Subcutaneous abdominal adipose tissue (tissue), 5 donors: ENCODE measurements around the gene PERM1.
"Not testable (repeated sequence)": the region's sequence is repeated elsewhere in the genome, so short reads cannot be mapped to it uniquely, and the experiment has no call there.

Source experiments
- H3K27ac ChIP-seq: one replicate; pipeline ENCODE4 v1.7.0; 2013; ENCODE audit warnings: low read depth, mild to moderate bottlenecking, inconsistent platforms, low read length, moderate library complexity
- H3K27me3 ChIP-seq, 5 donors: one replicate each; pipeline ENCODE4 v1.7.0; 2013; ENCODE audit warnings: low read length in 5 of 5, inconsistent platforms in 1 of 5; ENCODE audit not compliant: control insufficient read depth in 5 of 5, insufficient read depth in 4 of 5
- H3K36me3 ChIP-seq, 5 donors: one replicate each; pipeline ENCODE4 v1.7.0; 2013; ENCODE audit warnings: low read length in 5 of 5; ENCODE audit not compliant: control insufficient read depth in 5 of 5, insufficient read depth in 5 of 5
- H3K4me1 ChIP-seq, 5 donors: one replicate each; pipeline ENCODE4 v1.7.0; 2013; ENCODE audit warnings: low read length in 5 of 5, mild to moderate bottlenecking in 3 of 5, moderate library complexity in 1 of 5; ENCODE audit not compliant: control insufficient read depth in 5 of 5, insufficient read depth in 5 of 5
- H3K4me3 ChIP-seq, 5 donors: one replicate each; pipeline ENCODE4 v1.7.0; 2013; ENCODE audit warnings: low read length in 5 of 5, low read depth in 1 of 5
- H3K9ac ChIP-seq, 5 donors: one replicate each; pipeline ENCODE4 v1.7.0; 2013; ENCODE audit warnings: low read length in 5 of 5, mild to moderate bottlenecking in 4 of 5, moderate library complexity in 3 of 5
- H3K9me3 ChIP-seq, 5 donors: one replicate each; pipeline ENCODE4 v1.7.0; 2013; ENCODE audit warnings: low read length in 5 of 5; ENCODE audit not compliant: control insufficient read depth in 5 of 5
- donor health status: healthy.
- donor health status: healthy.
- donor health status: healthy.
- donor health status: healthy.
- donor health status: healthy.

Gene PERM1

DNA sequence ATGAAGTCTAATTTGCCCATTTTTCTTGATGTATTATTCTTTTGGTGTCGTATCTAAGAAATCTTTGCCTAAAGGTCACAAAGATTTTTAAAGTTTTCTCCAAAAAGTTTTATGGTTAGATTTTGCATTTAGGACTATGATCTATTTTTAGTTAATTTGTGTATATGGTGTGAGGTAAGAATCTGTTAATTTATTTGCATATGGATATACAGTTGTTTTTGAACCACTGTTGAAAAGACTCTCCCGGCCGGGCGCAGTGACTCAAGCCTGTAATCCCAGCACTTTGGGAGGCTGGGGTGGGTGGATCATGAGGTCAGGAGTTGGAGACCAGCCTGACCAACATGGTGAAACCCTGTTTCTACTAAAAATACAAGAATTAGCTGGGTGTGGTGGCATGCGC, 6.2 kb upstream of the PERM1 start:
- H3K36me3 ChIP-seq, H3K27ac ChIP-seq, H3K4me3 ChIP-seq, H3K9ac ChIP-seq, H3K4me1 ChIP-seq: not testable (repeated sequence)
- peaks cover 0 to 18% (median 11%) of the 10 kb centered on the region in 5 donors for H3K27me3 ChIP-seq
- H3K9me3 ChIP-seq = peaks cover 0 to 17% (median 5%) of the 10 kb centered on the region in 5 donors

DNA sequence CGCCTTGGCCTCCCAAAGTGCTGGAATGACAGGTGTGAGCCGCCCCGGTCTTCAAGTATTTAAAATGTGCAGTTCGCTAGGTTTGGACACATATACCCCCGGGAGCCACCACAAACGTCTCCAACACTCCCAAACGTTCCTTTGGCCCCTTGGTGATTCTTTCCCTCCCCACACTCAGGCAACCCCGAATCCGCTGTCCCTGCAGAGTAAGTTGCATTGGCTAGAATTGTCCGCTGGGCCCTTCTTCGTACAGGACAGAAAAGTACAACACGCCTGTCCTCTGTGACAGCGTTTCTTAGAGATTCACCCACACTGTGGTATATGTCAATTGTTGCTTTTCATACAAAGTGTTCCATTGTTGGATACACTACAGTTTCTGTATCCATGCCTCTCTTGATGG, 3.2 kb upstream of the PERM1 start:
- Histone ChIP-seq H3K4me3 (no peak overlapping the region), H3K9me3 (no peaks in the 10 kb centered on the region), H3K36me3 (no peaks in the 10 kb centered on the region), H3K27me3 (peaks cover 0 to 32% (median 29%) of the 10 kb centered on the region in 5 donors), H3K9ac (no peak overlapping the region), H3K4me1 (peaks cover 0 to 2% (median 0%) of the 10 kb centered on the region in 5 donors), H3K27ac (no peak overlapping the region)

DNA sequence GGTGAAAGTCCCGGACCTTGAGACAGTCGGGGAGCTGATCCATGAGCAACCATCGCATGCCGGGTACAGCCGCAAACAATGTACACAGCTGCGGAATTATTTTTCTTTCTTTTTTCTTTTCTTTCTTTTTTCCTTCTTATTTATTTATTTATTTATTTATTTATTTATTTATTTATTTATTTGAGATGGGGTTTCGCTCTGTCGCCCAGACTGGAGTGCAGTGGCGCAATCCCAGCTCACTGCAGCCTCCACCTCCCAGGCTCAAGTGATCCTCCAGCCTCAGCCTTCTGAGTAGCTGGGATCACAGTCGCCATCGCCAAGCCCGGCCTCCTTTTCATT, 2.6 kb upstream of the PERM1 start:
- no peak overlapping the region for H3K27ac ChIP-seq
- no peaks in the 10 kb centered on the region for H3K36me3 ChIP-seq
- H3K9me3 ChIP-seq = no peaks in the 10 kb centered on the region
- H3K27me3 ChIP-seq = peaks cover 4 to 35% (median 32%) of the 10 kb centered on the region in 5 donors
- no peak overlapping the region for H3K9ac ChIP-seq
- H3K4me3 ChIP-seq = no peak overlapping the region
- peaks cover 0 to 2% (median 0%) of the 10 kb centered on the region in 5 donors for H3K4me1 ChIP-seq

DNA sequence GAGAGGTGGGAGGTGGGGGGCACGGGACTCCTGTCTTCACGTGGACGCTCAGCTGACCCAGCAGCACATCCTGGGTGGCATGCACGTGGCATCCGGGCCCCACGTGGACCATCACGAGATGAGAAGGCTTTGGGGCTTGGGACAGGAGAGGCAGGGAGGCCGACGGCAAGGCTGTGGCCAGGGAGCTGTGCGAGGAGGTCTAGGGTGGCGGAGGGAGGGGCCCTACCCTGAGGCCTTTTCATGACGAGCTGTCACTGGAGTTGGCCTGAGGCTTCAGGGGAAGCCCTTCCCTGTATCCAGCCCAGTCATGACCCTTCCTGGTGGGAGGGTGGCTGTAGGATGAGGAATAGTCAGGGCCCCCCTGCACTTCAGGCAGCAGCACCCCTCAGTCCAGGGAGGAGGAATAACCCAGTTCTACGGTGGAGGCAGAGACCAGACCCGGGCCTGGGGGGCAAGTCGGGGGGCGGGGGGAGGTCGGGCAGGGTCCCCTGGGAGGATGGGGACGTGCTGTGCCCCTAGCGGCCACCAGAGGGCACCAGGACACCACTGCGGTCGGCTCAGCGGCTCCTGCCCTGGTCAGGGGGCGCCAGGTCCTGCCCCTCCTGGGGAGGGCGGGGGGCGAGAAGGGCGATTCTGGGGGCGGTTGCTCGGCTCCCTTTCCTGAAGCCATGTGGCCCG, 2.0 kb upstream of the PERM1 start:
- no peak overlapping the region for H3K4me3 ChIP-seq
- no peak overlapping the region for H3K27ac ChIP-seq
- H3K9ac ChIP-seq = no peak overlapping the region
- no peaks in the 10 kb centered on the region for H3K36me3 ChIP-seq
- no peaks in the 10 kb centered on the region for H3K9me3 ChIP-seq
- H3K4me1 ChIP-seq = peaks cover 0 to 2% (median 0%) of the 10 kb centered on the region in 5 donors
- H3K27me3 ChIP-seq = peaks cover 4 to 36% (median 32%) of the 10 kb centered on the region in 5 donors

DNA sequence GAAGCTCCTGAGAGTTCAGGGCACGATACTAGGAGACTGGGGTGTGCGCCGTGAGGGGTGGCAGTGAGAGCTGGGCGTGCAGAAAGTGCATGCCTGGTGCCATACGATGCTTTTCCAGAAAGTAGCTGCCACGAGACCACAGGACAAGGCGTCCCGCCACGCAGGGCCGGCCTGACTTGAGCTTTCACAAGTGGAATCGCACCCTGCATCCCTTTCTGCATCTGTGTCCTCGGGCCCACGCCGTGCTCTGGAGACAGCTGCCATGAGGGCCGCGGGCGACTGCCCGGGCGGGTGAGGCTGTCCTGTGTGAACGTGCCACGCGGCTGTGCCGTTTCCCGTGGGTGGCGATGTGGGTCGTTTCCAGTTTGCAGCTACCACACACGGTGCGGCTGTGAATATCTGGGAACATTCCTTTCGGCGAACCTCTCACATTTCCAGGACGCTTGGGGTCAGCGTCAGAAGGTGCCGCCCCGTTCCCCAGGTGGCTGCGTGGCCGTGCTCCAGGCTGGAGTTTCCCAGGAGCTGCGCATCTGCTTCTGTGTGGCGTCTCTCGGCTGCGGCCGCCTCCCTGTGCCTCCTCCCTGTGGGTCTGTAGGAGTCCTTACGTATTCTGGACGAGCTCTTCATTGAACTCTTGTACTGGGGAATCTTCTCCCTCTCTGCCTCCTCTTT, 1.0 kb upstream of the PERM1 start:
- no peaks in the 10 kb centered on the region for H3K9me3 ChIP-seq
- H3K4me3 ChIP-seq = no peak overlapping the region
- H3K4me1 ChIP-seq = peaks cover 0 to 5% (median 0%) of the 10 kb centered on the region in 5 donors
- no peak overlapping the region for H3K9ac ChIP-seq
- peaks cover 8 to 44% (median 35%) of the 10 kb centered on the region in 5 donors for H3K27me3 ChIP-seq
- no peaks in the 10 kb centered on the region for H3K36me3 ChIP-seq
- H3K27ac ChIP-seq = no peak overlapping the region

DNA sequence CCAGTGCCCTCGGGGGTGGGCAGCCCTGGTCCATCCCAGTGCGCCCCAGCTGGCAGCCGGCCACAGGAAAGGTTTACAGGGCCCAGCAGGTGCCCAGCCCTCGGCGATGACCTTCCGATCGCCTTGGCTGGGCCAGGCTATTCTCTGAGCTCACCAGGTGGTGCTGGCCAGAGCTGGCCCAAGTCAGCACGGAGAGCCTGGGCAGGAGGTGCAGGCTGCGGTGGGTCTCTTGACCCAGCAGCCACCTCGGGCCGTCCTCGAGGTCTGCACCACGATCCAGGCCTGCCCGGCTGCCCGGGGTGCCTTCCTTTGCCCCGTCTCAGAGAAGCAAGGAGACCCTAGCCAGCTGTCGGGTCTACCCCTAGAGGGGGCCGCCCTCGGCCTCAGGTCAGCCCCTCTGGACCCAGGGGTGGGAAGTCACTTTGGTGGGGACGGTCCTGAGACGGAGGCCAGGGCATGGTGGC, 370 bp downstream of the PERM1 start:
- Histone ChIP-seq H3K27ac (no peak overlapping the region), H3K9me3 (no peaks in the 10 kb centered on the region), H3K9ac (no peak overlapping the region), H3K36me3 (no peaks in the 10 kb centered on the region), H3K27me3 (peaks cover 8 to 44% (median 35%) of the 10 kb centered on the region in 5 donors), H3K4me3 (no peak overlapping the region), H3K4me1 (peaks cover 0 to 5% (median 0%) of the 10 kb centered on the region in 5 donors)

DNA sequence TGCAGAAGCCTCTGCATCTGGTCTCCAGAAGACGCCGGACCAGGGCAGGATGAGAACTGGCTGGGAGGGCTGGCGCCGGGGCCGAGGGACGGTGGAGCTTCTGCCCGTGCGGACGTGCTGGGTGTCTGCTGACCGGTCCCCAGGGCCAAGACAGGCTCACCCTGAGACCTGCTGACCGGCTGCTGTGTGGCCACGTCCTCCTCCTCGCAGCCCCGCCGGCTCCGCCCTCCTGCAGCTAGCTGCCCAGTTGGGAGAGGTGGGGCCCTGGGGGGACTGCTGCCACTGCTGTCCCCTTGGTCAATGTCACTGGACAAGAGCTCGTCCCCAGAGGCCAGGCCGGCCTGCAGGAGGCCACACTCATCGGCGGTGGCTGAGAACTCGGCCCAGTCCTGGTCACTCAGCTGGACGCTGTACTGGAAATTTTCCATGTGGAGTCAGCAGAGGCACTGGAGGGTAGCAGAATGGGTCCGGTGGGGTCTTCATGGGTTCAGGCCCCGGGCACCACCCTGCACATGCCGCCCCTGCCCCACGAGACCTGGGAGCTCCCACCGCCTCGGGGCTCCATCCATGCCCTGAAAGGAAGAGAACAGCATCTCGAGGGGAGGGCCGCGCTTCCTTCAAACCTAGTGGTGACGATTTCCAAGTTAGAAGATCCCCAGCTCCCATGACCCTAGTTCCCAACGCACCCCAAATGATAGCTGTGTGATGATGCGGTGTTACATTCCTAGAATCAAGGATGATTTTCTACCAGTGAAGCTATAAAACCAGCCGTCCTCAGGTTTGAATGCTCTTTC, 1.1 kb downstream of the PERM1 start:
- no peak overlapping the region for H3K4me3 ChIP-seq
- no peaks in the 10 kb centered on the region for H3K36me3 ChIP-seq
- peaks cover 13 to 50% (median 41%) of the 10 kb centered on the region in 5 donors for H3K27me3 ChIP-seq
- peaks cover 2 to 6% (median 5%) of the 10 kb centered on the region in 5 donors for H3K4me1 ChIP-seq
- H3K9ac ChIP-seq = no peak overlapping the region
- H3K27ac ChIP-seq = no peak overlapping the region
- H3K9me3 ChIP-seq = no peaks in the 10 kb centered on the region

DNA sequence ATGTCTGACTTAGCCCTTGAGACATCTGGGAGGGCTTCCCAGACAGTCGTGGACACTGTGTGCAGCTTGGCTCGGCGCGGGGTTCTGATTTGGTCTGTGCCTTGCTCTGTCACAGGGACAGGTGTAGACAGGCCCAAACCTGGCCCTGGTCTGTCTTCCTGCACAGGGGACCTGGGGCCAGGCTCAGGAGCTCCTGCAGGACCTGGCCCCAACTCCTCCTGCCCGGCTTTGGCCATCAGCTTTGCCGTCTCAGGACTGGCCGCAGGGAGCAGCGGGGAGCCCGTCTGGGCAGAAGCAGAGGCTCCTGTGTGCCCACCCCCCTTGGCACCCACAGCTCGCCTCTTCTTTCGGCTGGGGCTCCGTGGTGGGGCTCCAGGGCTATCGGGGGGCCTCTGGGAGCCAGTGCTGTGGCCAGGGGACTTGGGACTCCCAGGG, 1.7 kb downstream of the PERM1 start:
- peaks cover 2 to 7% (median 5%) of the 10 kb centered on the region in 5 donors for H3K4me1 ChIP-seq
- H3K9ac ChIP-seq = no peak overlapping the region
- H3K27me3 ChIP-seq = peaks cover 18 to 53% (median 46%) of the 10 kb centered on the region in 5 donors
- H3K4me3 ChIP-seq = no peak overlapping the region
- H3K36me3 ChIP-seq = no peaks in the 10 kb centered on the region
- H3K27ac ChIP-seq = no peak overlapping the region
- H3K9me3 ChIP-seq = no peaks in the 10 kb centered on the region

DNA sequence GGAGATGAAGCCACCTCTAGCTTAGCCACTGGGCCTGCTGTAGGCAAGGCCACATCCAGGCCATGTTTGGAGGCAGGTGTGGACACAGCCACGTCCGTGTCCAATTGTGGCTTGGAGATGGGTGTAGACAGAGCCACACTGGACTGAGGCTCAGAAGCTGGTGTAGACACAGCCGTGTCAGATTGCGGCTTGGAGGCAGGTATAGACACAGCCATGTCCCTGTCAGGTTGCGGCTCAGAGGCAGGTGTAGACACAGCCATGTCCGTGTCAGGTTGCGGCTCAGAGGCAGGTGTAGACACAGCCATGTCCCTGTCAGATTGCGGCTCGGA, 2.2 kb downstream of the PERM1 start:
- Histone ChIP-seq H3K36me3 (no peaks in the 10 kb centered on the region), H3K4me3 (no peak overlapping the region), H3K9me3 (no peaks in the 10 kb centered on the region), H3K4me1 (peaks cover 2 to 7% (median 5%) of the 10 kb centered on the region in 5 donors), H3K27ac (no peak overlapping the region), H3K9ac (no peak overlapping the region), H3K27me3 (peaks cover 18 to 55% (median 48%) of the 10 kb centered on the region in 5 donors)
